HG03575 (cell line): ENCODE results near the gene PEDS1.
"Not testable (repeated sequence)": the region's sequence is repeated elsewhere in the genome, so short reads cannot be mapped to it uniquely, and the experiment has no call there.

Experiments
- ATAC-seq: cut with Tn5 transposase; IDR thresholded peaks from one replicate; pipeline ENCODE4 v1.9.1; 2021; ENCODE audit not compliant: unreplicated experiment, insufficient number of reproducible peaks, low FRiP score; ENCODE audit errors: extremely low read depth

Gene PEDS1

GRCh38 chr20:50140339-50140859 lies 13.1 kb downstream of the PEDS1 start:
- ATAC-seq = no peak

GRCh38 chr20:50138479-50139393 lies 14.8 kb downstream of the PEDS1 start:
- no peak for ATAC-seq

- no peak for ATAC-seq
Measured at GRCh38 chr20:50138120-50138478, 15.4 kb downstream of the PEDS1 start.

GRCh38 chr20:50137702-50138101 lies 15.8 kb downstream of the PEDS1 start:
- not testable (repeated sequence) for ATAC-seq

- no peak for ATAC-seq
Measured at GRCh38 chr20:50136822-50137599, 16.5 kb downstream of the PEDS1 start.

- not testable (repeated sequence) for ATAC-seq
Measured at GRCh38 chr20:50135157-50135556, 18.4 kb downstream of the PEDS1 start.

GRCh38 chr20:50133474-50134217 lies 19.9 kb downstream of the PEDS1 start:
- ATAC-seq = no peak

- no peak for ATAC-seq
Measured at GRCh38 chr20:50133041-50133440, 20.5 kb downstream of the PEDS1 start.

GRCh38 chr20:50130995-50131394 lies 22.5 kb downstream of the PEDS1 start:
- no peak for ATAC-seq

- no peak for ATAC-seq
Measured at GRCh38 chr20:50130356-50130723, 23.2 kb downstream of the PEDS1 start.

- ATAC-seq = no peak
Measured at GRCh38 chr20:50129662-50130355, 23.7 kb downstream of the PEDS1 start.

GRCh38 chr20:50128520-50128905 lies 25.0 kb downstream of the PEDS1 start:
- ATAC-seq = no peak

GRCh38 chr20:50127587-50128519 lies 25.7 kb downstream of the PEDS1 start:
- ATAC-seq = no peak

- no peak for ATAC-seq
Measured at GRCh38 chr20:50126662-50127061, 26.9 kb downstream of the PEDS1 start.

- ATAC-seq = no peak
Measured at GRCh38 chr20:50125279-50125678, 28.2 kb downstream of the PEDS1 start.

- ATAC-seq = no peak
Measured at GRCh38 chr20:50124496-50124895, 29.0 kb downstream of the PEDS1 start.

- no peak for ATAC-seq
Measured at GRCh38 chr20:50123418-50123817, 30.1 kb downstream of the PEDS1 start.

- no peak for ATAC-seq
Measured at GRCh38 chr20:50122763-50123162, 30.8 kb downstream of the PEDS1 start.
